ENCODE data around the gene PLCH2. TPM values are rescaled to one million over a fixed set of nuclear protein-coding genes. Genes with fewer than 3 reads are reported as not detected.
"Not testable (repeated sequence)": the region's sequence is repeated elsewhere in the genome, so short reads cannot be mapped to it uniquely, and the experiment has no call there.

Gene PLCH2
- total RNA-seq, 2 experiments from 2014 or later: 1.2 to 1.4 TPM

GRCh38 chr1:2437617-2438016 is 38.5 kb upstream of the PLCH2 start:
- Mint-ChIP-seq H3K36me3 (no peaks in the 10 kb centered on the region), H3K4me3 (no peak overlapping the region), H3K4me1 (no peaks in the 10 kb centered on the region), H3K9me3 (no peaks in the 10 kb centered on the region), H3K27me3 (peaks cover 4% of the 10 kb centered on the region), H3K27ac (no peak overlapping the region)
- no peak for DNase-seq

- no peak for DNase-seq
- H3K9me3 Mint-ChIP-seq: no peaks in the 10 kb centered on the region
- no peaks in the 10 kb centered on the region for H3K36me3 Mint-ChIP-seq
- H3K4me3 Mint-ChIP-seq: no peak overlapping the region
- no peak overlapping the region for H3K27ac Mint-ChIP-seq
- no peaks in the 10 kb centered on the region for H3K4me1 Mint-ChIP-seq
- H3K27me3 Mint-ChIP-seq: peaks cover 8% of the 10 kb centered on the region
These were observed 38.1 kb upstream of the PLCH2 start for GRCh38 chr1:2438038-2438437.

GRCh38 chr1:2438641-2439040 is 37.4 kb upstream of the PLCH2 start:
- no peaks in the 10 kb centered on the region for H3K36me3 Mint-ChIP-seq
- no peak for DNase-seq
- no peaks in the 10 kb centered on the region for H3K9me3 Mint-ChIP-seq
- no peaks in the 10 kb centered on the region for H3K4me1 Mint-ChIP-seq
- H3K27ac Mint-ChIP-seq: no peak overlapping the region
- H3K27me3 Mint-ChIP-seq: peaks cover 9% of the 10 kb centered on the region
- H3K4me3 Mint-ChIP-seq: no peak overlapping the region

- Mint-ChIP-seq H3K27ac (no peak overlapping the region), H3K4me3 (no peak overlapping the region), H3K27me3 (peaks cover 9% of the 10 kb centered on the region), H3K9me3 (no peaks in the 10 kb centered on the region), H3K4me1 (no peaks in the 10 kb centered on the region), H3K36me3 (no peaks in the 10 kb centered on the region)
- no peak for DNase-seq
These were observed 36.7 kb upstream of the PLCH2 start for GRCh38 chr1:2439369-2439768.

GRCh38 chr1:2440346-2440745 is 35.7 kb upstream of the PLCH2 start:
- H3K4me1 Mint-ChIP-seq, H3K36me3 Mint-ChIP-seq, DNase-seq, H3K9me3 Mint-ChIP-seq, H3K4me3 Mint-ChIP-seq, H3K27ac Mint-ChIP-seq: not testable (repeated sequence)
- H3K27me3 Mint-ChIP-seq: peaks cover 17% of the 10 kb centered on the region

- Mint-ChIP-seq H3K9me3 (no peaks in the 10 kb centered on the region), H3K27me3 (peaks cover 18% of the 10 kb centered on the region), H3K4me3 (no peak overlapping the region), H3K36me3 (no peaks in the 10 kb centered on the region), H3K27ac (no peak overlapping the region), H3K4me1 (peaks cover 1% of the 10 kb centered on the region)
- DNase-seq: no peak
These were observed 34.3 kb upstream of the PLCH2 start for GRCh38 chr1:2441746-2442145.

- no peaks in the 10 kb centered on the region for H3K9me3 Mint-ChIP-seq
- H3K4me1 Mint-ChIP-seq: peaks cover 1% of the 10 kb centered on the region
- H3K36me3 Mint-ChIP-seq: no peaks in the 10 kb centered on the region
- DNase-seq: no peak
- no peak overlapping the region for H3K4me3 Mint-ChIP-seq
- peaks cover 18% of the 10 kb centered on the region for H3K27me3 Mint-ChIP-seq
- H3K27ac Mint-ChIP-seq: no peak overlapping the region
These were observed 33.4 kb upstream of the PLCH2 start for GRCh38 chr1:2442661-2443060.

GRCh38 chr1:2443277-2444137 is 32.6 kb upstream of the PLCH2 start:
- H3K9me3 Mint-ChIP-seq: no peaks in the 10 kb centered on the region
- peak; percentile 38 for DNase-seq
- H3K27ac Mint-ChIP-seq: no peak overlapping the region
- peaks cover 18% of the 10 kb centered on the region for H3K27me3 Mint-ChIP-seq
- H3K4me3 Mint-ChIP-seq: no peak overlapping the region
- peaks cover 1% of the 10 kb centered on the region for H3K4me1 Mint-ChIP-seq
- no peaks in the 10 kb centered on the region for H3K36me3 Mint-ChIP-seq

- peaks cover 18% of the 10 kb centered on the region for H3K27me3 Mint-ChIP-seq
- H3K4me3 Mint-ChIP-seq: no peak overlapping the region
- no peaks in the 10 kb centered on the region for H3K36me3 Mint-ChIP-seq
- H3K9me3 Mint-ChIP-seq: no peaks in the 10 kb centered on the region
- H3K27ac Mint-ChIP-seq: no peak overlapping the region
- H3K4me1 Mint-ChIP-seq: peaks cover 1% of the 10 kb centered on the region
- no peak for DNase-seq
These were observed 31.9 kb upstream of the PLCH2 start for GRCh38 chr1:2444138-2444591.

GRCh38 chr1:2445162-2445822 is 30.8 kb upstream of the PLCH2 start:
- H3K4me1 Mint-ChIP-seq: peaks cover 1% of the 10 kb centered on the region
- no peaks in the 10 kb centered on the region for H3K36me3 Mint-ChIP-seq
- no peak overlapping the region for H3K4me3 Mint-ChIP-seq
- H3K27me3 Mint-ChIP-seq: peaks cover 18% of the 10 kb centered on the region
- DNase-seq: no peak
- no peaks in the 10 kb centered on the region for H3K9me3 Mint-ChIP-seq
- H3K27ac Mint-ChIP-seq: no peak overlapping the region

GRCh38 chr1:2445823-2446215 is 30.3 kb upstream of the PLCH2 start:
- Mint-ChIP-seq H3K27ac (no peak overlapping the region), H3K27me3 (peaks cover 18% of the 10 kb centered on the region), H3K4me1 (peaks cover 1% of the 10 kb centered on the region), H3K36me3 (no peaks in the 10 kb centered on the region), H3K9me3 (no peaks in the 10 kb centered on the region), H3K4me3 (no peak overlapping the region)
- DNase-seq: no peak

- peaks cover 1% of the 10 kb centered on the region for H3K4me1 Mint-ChIP-seq
- no peak overlapping the region for H3K4me3 Mint-ChIP-seq
- no peak overlapping the region for H3K27ac Mint-ChIP-seq
- no peaks in the 10 kb centered on the region for H3K9me3 Mint-ChIP-seq
- no peaks in the 10 kb centered on the region for H3K36me3 Mint-ChIP-seq
- H3K27me3 Mint-ChIP-seq: peaks cover 18% of the 10 kb centered on the region
- no peak for DNase-seq
These were observed 29.7 kb upstream of the PLCH2 start for GRCh38 chr1:2446394-2446793.

- Mint-ChIP-seq H3K27ac (no peak overlapping the region), H3K27me3 (peaks cover 18% of the 10 kb centered on the region), H3K9me3 (no peaks in the 10 kb centered on the region), H3K36me3 (no peaks in the 10 kb centered on the region), H3K4me1 (peaks cover 1% of the 10 kb centered on the region), H3K4me3 (no peak overlapping the region)
- DNase-seq: no peak
These were observed 29.2 kb upstream of the PLCH2 start for GRCh38 chr1:2446861-2447260.

- no peak for DNase-seq
- Mint-ChIP-seq H3K27me3 (peaks cover 15% of the 10 kb centered on the region), H3K27ac (no peak overlapping the region), H3K4me3 (no peak overlapping the region), H3K9me3 (no peaks in the 10 kb centered on the region), H3K4me1 (peaks cover 1% of the 10 kb centered on the region), H3K36me3 (no peaks in the 10 kb centered on the region)
These were observed 28.6 kb upstream of the PLCH2 start for GRCh38 chr1:2447276-2448097.

GRCh38 chr1:2448098-2448445 is 28.0 kb upstream of the PLCH2 start:
- DNase-seq: no peak
- H3K4me1 Mint-ChIP-seq: peaks cover 1% of the 10 kb centered on the region
- peaks cover 9% of the 10 kb centered on the region for H3K27me3 Mint-ChIP-seq
- no peak overlapping the region for H3K27ac Mint-ChIP-seq
- H3K36me3 Mint-ChIP-seq: no peaks in the 10 kb centered on the region
- H3K9me3 Mint-ChIP-seq: no peaks in the 10 kb centered on the region
- H3K4me3 Mint-ChIP-seq: no peak overlapping the region

Measured in activated naive CD8-positive, alpha-beta T cell treated with anti-CD3 and anti-CD28 coated beads for 36 hours (primary cell).